Measurements from ENCODE around the gene ATP9A.
A peak's percentile ranks its signal among the peaks of the same experiment; 100 is the strongest.

ATP9A gene

GRCh38 chr20:51800872-51801121, 32.6 kb upstream of the ATP9A start:
- Histone ChIP-seq H3K27me3 (ENCODE audit: control insufficient read depth, insufficient read depth, low read length) (no peaks in the 10 kb centered on the region), H3K27ac (no peak overlapping the region), H2AFZ (peak overlapping the region; percentile 94), H3K9ac (no peak overlapping the region), H3K9me3 (ENCODE audit: control insufficient read depth, low read length) (no peaks in the 10 kb centered on the region), H3K4me2 (ENCODE audit: low read length) (peak overlapping the region; percentile 91), H3K36me3 (ENCODE audit: control insufficient read depth, insufficient read depth, low read length) (no peaks in the 10 kb centered on the region), H3K79me2 (no peaks in the 10 kb centered on the region), H3K4me1 (no peaks in the 10 kb centered on the region), H3K4me3 (ENCODE audit: low read depth, low read length) (peak overlapping the region; percentile 71)
- no peak for TF ChIP-seq CTCF (IDR thresholded peaks at IDR 0.05)

GRCh38 chr20:51800060-51800871, 32.1 kb upstream of the ATP9A start:
- H3K4me1 ChIP-seq = no peaks in the 10 kb centered on the region
- no peaks in the 10 kb centered on the region for H3K36me3 ChIP-seq (ENCODE audit: control insufficient read depth, insufficient read depth, low read length)
- H2AFZ ChIP-seq = peak overlapping the region; percentile 94
- H3K79me2 ChIP-seq = no peaks in the 10 kb centered on the region
- H3K4me2 ChIP-seq (ENCODE audit: low read length) = peak overlapping the region; percentile 91
- no peaks in the 10 kb centered on the region for H3K27me3 ChIP-seq (ENCODE audit: control insufficient read depth, insufficient read depth, low read length)
- no peaks in the 10 kb centered on the region for H3K9me3 ChIP-seq (ENCODE audit: control insufficient read depth, low read length)
- H3K27ac ChIP-seq = no peak overlapping the region
- H3K9ac ChIP-seq = no peak overlapping the region
- peak overlapping the region; percentile 71 for H3K4me3 ChIP-seq (ENCODE audit: low read depth, low read length)
- peak; percentile 92 for TF ChIP-seq CTCF (IDR thresholded peaks at IDR 0.05)

GRCh38 chr20:51799401-51799860, 31.2 kb upstream of the ATP9A start:
- H2AFZ ChIP-seq = no peak overlapping the region
- H3K9me3 ChIP-seq (ENCODE audit: control insufficient read depth, low read length) = no peaks in the 10 kb centered on the region
- H3K4me2 ChIP-seq (ENCODE audit: low read length) = no peak overlapping the region
- no peak for TF ChIP-seq CTCF (IDR thresholded peaks at IDR 0.05)
- no peaks in the 10 kb centered on the region for H3K4me1 ChIP-seq
- no peak overlapping the region for H3K27ac ChIP-seq
- no peaks in the 10 kb centered on the region for H3K27me3 ChIP-seq (ENCODE audit: control insufficient read depth, insufficient read depth, low read length)
- H3K79me2 ChIP-seq = no peaks in the 10 kb centered on the region
- H3K36me3 ChIP-seq (ENCODE audit: control insufficient read depth, insufficient read depth, low read length) = no peaks in the 10 kb centered on the region
- no peak overlapping the region for H3K4me3 ChIP-seq (ENCODE audit: low read depth, low read length)
- H3K9ac ChIP-seq = no peak overlapping the region

- H3K4me1 ChIP-seq = no peaks in the 10 kb centered on the region
- H3K9ac ChIP-seq = no peak overlapping the region
- no peak overlapping the region for H3K4me2 ChIP-seq (ENCODE audit: low read length)
- no peaks in the 10 kb centered on the region for H3K9me3 ChIP-seq (ENCODE audit: control insufficient read depth, low read length)
- no peak overlapping the region for H2AFZ ChIP-seq
- H3K4me3 ChIP-seq (ENCODE audit: low read depth, low read length) = no peak overlapping the region
- no peak overlapping the region for H3K27ac ChIP-seq
- TF ChIP-seq CTCF (IDR thresholded peaks at IDR 0.05) = no peak
- H3K36me3 ChIP-seq (ENCODE audit: control insufficient read depth, insufficient read depth, low read length) = no peaks in the 10 kb centered on the region
- no peaks in the 10 kb centered on the region for H3K79me2 ChIP-seq
- H3K27me3 ChIP-seq (ENCODE audit: control insufficient read depth, insufficient read depth, low read length) = no peaks in the 10 kb centered on the region
These were observed 29.3 kb upstream of the ATP9A start for GRCh38 chr20:51797357-51798025.

Data from parathyroid adenoma (tissue), 2 donors.